ENCODE data around the gene CFD.
"Not testable (repeated sequence)": the region's sequence is repeated elsewhere in the genome, so short reads cannot be mapped to it uniquely, and the experiment has no call there.

CFD gene

DNA sequence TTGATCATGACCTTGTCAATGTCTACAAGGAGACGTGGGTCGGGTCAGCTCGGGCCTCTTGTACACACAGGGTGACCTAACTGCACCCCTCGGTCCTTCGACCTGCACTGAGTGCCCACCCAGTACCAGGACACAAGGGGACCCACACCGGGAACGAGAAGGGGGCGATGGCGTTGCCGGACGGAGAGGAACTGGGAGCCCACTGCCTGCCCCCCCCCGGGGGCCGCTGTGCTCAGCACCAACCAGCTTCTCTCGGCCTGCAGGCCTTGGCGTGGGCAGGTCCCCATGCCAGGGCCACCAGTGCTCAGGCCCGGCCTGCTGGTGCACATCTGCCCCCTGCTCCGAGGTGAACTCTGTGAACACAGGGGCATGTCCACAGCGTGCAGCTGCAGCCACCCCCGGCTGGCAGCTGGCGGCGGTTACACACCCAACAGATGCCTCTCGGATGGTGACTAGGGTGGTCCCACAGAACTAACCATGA is 14.1 kb downstream of the CFD start:
- no peak for DNase-seq

DNA sequence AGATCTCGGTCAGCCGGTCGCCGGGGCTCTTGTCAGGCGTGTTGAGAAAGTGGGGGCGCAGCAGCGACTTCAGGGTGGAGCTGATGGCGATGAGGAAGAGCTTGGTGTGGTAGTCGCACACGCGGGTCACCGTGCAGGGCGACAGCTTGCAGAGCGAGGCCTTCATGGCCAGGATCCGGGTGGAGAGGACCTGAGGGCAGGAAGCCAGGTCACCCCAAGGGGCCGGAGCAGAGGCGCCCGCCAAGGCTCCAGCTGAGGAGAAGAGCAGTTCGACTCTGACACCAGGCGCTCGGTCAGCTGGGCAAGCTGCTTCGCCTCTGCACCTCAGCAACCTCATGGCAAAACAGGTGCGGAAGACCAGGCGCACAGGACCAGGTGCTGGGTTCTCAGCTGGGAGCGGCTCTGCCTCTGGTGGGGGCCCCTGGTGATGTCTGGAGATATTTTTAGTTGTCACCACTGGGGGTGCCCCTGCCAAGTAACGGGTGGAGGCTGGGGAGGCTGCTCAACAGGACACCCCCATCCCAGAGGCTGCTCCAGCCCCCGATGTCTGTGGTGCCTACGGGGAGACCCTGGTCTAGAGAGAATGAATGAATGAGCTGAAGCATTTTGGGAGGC is 15.9 kb downstream of the CFD start:
- DNase-seq = no peak

DNA sequence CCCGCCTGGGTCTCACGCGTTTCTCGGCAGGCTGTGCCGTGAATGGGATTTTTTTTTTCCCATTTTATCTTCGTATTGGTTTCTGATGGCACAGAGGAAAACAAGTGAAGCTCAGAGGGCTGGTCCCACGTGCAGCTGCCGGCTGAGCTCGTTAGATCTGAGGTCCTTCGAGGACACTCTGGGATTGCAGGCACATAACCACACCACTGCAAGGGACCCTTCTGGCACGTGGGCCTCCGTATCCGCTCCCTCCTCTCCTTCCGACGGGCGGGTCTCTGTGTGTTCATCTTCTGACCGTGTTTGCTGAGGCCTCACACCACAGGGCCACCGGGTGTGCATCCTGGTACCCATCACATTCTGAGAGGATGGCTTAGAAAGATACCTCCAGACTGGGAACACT is 16.6 kb downstream of the CFD start:
- no peak for DNase-seq

DNA sequence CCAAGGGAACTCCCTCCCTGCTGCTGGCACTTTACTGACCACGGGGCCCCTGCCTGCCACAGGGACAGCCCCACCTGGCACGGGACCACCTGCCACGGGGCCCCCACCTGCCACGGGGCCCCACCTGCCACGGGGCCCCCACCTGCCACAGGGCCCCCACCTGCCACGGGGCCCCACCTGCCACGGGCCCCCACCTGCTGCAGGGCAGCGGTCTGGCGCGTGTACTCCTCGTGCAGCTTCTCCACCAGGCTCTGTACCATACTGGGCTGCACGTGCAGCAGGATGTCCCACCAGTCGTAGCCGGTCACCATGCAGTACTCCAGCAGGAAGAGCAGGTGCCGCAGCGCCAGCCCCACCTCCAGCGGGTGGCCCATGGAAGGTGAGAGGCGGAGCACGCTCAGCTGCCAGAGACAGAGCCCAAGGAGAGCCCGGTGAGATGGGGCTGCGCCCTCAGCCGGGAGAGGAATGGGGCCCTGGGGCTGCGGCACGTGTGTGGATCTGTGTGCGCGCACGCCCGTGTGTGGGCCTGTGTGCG is 17.4 kb downstream of the CFD start:
- DNase-seq = no peak

DNA sequence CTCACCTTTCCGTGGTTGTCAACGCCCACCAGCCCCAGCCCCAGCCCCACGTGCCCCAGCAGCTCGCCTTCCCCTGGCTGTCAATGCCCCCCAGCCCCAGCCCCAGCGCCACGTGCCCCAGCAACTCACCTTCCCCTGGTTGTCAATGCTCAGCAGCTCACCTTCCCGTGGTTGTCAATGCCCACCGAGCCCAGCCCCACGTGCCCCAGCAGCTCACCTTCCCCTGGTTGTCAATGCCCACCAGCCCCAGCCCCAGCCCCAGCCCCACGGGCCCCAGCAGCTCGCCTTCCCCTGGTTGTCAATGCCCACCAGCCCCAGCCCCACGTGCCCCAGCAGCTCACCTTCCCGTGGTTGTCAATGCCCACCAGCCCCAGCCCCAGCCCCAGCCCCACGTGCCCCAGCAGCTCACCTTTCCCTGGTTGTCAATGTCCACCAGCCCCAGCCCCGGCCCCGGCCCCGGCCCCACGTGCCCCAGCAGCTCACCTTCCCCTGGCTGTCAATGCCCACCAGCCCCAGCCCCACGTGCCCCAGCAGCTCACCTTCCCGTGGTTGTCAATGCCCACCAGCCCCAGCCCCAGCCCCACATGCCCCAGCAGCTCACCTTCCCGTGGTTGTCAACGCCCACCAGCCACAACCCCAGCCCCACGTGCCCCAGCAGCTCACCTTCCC is 18.7 kb downstream of the CFD start:
- not testable (repeated sequence) for DNase-seq

DNA sequence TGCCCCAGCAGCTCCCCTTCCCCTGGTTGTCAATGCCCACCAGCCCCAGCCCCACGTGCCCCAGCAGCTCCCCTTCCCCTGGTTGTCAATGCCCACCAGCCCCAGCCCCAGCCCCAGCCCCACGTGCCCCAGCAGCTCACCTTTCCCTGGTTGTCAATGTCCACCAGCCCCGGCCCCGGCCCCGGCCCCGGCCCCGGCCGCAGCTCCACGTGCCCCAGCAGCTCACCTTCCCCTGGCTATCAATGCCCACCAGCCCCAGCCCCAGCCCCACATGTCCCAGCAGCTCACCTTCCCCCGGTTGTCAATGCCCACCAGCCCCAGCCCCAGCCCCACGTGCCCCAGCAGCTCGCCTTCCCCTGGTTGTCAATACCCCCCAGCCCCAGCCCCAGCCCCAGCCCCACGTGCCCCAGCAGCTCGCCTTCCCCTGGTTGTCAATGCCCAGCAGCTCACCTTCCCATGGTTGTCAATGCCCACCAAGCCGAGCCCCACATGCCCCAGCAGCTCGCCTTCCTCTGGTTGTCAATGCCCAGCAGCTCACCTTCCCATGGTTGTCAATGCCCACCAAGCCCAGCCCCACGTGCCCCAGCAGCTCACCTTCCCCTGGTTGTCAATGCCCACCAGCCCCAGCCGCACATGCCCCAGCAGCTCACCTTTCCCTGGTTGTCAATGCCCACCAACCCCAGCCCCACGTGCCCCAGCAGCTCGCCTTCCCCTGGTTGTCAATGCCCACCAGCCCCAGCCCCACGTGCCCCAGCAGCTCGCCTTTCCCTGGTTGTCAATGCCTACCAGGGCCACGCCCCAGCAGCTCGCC is 19.5 kb downstream of the CFD start:
- DNase-seq = not testable (repeated sequence)

DNA sequence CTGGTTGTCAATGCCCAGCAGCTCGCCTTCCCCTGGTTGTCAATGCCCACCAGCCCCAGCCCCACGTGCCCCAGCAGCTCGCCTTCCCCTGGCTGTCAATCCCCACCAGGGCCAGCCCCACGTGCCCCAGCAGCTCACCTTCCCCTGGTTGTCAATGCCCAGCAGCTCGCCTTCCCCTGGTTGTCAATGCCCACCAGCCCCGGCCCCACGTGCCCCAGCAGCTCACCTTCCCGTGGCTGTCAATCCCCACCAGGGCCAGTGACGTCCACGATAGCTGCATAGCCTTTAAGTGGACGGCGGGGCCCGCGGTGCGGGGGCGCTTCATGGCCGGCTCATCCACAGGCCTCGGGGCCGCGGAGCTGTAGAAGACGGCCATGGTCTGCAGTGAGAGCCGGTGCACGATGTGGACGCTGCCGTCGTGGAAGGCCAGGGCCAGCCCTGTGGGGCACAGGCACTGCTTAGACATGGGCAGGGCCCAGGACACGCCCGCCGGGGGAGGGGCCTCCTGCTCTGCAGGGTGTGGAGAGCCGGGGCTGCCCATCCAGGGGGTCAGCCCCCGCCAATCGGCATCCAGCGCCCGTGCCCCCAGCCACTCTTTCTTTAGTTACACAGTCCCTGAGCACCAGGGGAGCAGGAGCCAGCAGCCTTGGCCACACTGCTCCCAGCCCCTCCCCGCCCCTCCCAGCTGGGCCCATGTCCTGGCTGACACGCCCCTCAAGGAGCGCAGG is 20.4 kb downstream of the CFD start:
- DNase-seq = no peak

DNA sequence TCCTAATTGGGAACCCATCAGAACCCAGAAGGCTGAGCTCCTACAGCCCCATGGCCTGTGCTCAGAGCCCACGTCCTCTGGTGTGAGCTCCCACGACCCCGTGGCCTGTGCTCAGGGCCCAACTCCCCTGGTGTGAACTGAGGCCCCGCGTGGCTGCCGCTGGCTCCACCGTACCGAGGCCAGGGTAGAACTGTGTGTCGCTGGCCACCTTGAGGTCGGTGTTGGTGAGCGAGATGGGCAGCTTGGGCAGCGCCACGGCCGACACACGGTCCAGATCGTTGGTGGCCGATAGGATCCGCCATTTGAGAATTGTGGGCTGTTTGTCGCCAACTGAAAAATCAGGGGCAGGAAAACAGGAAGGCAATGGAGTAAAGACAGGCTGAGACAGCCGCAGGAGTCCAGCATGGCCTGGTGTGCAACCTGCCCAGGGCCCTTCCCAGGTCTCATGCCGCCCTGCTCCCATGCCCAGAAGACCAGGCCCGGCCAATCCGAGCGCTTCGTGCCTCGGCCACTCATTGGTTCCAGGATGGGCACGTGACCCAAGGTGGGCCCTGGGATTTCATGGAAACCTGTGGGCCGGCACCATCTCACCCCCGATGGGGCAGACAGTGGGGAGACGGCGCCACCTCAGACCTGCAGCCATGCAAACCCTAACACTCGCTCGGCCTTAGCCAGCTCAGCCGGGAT is 22.1 kb downstream of the CFD start:
- DNase-seq = no peak

DNA sequence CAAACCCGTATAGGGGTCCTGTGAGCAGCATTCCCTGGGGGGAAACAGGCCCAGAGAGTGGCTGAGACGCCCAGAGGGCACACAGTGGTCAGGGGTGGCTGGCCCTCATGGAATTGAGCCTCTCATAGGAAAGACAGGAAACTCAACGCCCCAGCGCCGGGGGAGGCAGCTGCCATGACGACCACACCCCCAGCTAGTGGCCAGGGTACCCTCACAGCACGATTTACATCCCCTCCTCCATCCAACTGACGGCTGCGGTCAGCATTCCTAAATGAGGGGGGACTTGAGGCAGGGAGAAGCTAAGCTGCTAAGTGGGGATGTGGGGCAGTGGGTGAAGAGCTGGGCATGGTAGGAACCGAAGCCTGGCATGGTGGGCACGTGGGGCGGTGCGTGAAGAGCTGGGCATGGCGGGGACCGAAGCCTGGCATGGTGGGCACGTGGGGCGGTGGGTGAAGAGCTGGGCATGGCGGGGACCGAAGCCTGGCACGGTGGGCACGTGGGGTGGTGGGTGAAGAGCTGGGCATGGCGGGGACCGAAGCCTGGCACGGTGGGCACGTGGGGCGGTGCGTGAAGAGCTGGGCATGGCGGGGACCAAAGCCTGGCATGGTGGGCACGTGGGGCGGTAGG is 23.5 kb downstream of the CFD start:
- DNase-seq = no peak

DNA sequence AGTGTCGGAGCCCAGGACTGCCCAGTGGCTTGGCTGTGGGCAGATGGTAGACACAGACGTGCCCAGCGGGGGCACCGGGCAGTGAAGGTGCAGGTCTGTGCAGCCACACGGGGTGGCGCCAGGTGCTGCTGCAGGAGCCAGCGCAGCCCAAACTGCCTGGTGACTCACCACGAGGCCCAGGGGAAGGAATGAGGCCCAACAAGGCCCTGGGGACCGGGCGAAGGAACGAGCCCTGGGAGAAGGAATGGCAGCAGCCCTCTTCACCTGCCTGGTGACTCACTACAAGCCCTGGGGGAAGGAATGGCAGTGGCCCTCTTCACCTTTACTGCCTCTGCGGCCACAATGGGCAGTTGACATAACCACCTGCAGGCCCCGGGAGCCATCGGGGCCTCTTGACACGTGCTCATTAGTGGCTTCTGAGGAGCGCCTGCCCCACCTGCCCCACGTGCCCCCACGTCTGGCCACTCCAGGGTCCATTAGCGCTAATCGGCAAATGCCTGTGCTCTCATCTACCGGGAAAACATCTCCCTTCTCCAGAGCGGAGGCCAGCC is 24.3 kb downstream of the CFD start:
- DNase-seq = no peak

DNA sequence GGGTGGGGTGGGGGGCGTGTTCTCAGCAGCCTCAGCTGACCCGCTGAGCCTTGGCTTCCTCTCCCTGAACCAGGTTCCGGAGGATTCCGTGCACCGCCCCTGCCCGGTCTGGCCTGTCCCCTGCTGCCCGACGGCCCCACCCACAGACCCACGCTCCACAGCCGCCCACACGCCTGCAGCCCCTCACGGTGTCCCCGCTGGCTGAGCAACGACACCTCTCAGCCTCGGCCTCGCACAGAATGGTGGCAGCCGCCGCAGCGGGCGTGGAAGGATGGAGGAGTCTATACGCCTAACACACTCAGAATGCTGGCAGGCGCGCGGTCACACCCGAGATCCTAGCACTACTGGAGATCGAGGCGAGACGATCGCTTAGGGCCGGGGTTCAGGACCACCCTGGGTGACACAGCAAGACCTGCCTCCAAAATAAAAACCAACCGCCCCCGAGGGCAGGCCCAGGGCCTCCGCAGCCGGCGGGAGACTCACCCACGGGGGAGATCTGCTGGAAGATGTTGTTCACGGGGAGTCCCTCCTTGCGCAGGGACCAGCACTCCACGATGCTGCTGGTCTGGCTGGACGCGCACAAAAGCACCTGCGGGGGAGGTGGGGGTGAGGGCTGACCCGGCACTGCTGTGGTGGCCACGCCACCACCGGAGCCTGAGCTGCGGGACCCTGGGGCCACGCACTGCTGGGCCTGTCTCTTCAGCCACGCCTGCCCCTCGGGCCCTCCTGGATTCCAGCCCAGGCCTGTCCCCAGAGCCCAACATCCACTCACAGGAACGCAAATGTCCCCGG is 25.2 kb downstream of the CFD start:
- DNase-seq = no peak

DNA sequence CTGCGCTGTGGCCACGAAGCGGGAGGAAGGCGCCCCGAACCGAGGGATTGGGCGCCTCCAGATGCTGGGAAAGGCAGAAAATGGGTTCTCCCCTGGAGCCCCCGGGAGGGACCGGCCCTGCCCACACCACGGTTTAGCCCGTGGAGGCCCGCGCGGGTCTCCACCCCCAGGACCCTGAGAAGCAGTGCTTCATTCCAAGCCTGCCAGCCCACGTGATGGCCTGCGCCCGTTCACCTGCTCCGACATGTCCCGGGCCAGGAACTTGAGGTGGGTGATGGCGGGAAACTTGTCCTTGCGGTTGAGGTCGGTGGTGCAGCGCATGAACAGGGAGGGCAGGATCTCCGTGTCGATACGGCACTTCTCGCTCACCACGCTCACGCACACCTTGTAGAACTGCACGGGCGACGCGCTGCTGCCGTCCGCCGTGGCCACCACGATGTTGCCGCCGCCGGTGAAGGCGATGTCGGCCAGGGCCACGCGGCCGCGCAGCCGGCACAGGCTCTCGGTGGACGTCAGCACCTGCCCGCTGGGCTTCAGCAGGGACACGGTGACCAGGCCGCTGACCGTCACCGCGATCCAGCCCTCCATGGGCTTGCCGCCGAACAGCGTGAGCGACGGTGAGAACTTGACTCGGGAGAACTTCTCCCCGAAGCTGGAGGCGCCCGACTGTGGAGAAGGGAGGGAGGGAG is 26.2 kb downstream of the CFD start:
- DNase-seq = no peak

DNA sequence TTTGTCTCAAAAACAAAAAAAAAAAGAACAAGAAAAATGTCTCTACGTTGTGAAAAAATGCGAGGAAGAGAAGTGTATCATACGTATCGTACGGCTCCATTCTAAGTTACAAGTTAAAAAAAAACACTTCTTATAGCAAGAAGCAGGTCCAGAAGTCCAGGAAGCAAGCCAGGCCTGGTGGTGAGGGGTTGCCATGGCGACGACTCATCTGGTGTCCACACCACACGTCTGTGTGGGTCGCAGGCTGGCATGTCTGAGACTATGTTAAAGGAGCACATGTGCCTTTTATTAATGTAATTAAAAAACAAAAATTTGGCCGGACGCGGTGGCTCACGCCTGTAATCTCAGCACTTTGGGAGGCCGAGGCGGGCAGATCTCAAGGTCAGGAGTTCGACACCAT is 27.6 kb downstream of the CFD start:
- DNase-seq = no peak

DNA sequence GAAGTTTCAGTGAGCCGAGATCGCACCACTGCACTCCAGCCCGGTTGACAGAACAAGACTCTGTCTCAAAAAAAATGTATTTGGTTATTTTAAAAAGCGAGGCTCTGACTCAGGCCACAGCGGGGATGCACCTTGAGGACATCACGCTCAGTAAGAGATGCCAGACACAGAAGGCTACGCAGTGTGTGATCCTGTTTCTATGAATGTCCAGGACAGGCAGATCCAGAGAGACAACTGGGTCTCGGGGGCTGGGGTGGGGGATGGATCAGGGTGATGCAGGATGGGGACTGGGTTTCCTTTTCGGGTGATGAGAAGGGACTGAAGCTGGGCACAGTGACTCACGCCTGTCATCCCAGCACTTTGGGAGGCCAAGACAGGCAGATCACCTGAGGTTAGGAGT is 28.1 kb downstream of the CFD start:
- no peak for DNase-seq

DNA sequence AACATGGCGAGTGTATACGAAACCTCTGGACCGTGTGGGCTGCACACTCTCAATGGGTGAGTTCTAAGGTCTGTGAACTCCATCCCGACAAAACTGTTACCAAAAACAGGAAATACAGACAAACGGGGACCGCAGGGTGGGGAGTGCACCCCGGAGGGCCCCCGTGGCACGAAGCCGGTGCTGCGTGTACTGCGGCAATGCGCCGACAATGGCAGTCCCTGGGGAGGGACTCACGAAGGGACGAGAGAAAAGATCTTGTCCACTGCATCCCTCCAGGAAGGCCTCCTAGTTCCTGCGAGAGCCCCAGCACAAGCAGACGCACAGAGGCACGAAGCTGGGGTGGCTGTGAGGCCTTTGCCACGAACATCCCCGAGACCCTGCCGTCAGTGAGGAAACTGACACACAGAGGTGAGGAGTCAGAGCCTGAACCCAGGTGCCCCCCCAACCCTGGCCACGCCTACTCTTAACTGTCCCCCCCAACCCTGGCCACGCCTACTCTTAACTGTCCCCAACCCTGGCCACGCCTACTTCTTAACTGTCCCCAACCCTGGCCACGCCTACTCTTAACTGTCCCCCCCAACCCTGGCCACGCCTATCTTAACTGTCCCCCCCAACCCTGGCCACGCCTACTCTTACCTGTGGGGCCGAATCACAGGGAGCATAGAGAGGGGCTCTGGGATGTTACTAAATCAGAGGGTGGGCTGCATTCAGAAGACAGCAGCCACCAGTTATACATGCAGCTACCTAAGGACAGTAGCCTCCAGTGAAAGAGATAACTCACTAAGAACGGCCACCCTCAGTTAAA is 29.3 kb downstream of the CFD start:
- DNase-seq = no peak

DNA sequence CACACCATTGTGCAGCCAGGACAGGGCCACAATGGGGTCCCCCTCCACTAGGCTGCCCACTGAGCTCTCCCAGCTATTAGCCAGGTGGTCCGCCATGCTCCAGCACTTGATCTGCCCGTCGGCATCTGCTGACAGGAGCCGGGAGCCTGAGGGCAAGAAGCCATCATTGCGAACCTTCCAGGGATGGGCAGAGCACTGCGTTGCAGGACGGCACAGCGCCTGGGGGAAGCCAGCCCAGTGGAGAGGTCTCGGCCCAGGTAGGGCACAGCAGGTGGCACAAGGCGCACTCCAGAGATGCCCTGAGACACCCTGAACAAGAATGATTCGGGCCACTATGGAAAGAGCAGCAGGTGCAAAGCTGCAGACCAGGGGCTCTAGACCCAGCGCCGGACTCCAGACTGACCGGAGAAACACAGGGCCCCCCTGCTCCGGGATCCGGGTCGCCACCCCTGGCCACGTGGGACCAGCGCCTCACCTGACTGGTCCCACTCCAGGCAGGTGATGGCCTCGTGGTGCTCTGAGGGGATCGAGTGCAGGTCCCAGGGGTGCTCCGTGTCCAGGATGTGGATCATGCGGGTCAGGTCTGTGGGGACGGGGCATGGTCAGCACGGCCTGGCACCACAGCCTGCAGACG is 30.3 kb downstream of the CFD start:
- DNase-seq = no peak

DNA sequence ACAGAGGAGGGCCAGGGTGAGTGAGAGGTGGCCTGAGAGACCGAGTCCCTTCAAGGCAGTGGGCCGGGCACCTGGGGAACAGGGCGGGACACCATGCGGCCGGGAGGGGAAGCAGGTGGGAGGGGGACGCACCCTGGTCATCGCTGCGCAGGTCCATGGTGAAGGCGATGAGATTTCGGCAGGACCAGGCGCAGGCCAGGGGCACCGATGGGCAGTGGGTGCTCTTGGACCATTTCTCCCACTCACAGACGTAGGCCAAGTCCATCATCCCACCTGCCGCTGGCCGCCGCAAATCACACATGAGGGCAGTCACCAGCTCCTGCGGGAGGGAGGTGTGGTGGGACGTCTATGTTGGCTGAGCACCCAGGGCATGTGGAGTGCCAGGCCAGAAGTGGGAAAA is 31.4 kb downstream of the CFD start:
- no peak for DNase-seq

DNA sequence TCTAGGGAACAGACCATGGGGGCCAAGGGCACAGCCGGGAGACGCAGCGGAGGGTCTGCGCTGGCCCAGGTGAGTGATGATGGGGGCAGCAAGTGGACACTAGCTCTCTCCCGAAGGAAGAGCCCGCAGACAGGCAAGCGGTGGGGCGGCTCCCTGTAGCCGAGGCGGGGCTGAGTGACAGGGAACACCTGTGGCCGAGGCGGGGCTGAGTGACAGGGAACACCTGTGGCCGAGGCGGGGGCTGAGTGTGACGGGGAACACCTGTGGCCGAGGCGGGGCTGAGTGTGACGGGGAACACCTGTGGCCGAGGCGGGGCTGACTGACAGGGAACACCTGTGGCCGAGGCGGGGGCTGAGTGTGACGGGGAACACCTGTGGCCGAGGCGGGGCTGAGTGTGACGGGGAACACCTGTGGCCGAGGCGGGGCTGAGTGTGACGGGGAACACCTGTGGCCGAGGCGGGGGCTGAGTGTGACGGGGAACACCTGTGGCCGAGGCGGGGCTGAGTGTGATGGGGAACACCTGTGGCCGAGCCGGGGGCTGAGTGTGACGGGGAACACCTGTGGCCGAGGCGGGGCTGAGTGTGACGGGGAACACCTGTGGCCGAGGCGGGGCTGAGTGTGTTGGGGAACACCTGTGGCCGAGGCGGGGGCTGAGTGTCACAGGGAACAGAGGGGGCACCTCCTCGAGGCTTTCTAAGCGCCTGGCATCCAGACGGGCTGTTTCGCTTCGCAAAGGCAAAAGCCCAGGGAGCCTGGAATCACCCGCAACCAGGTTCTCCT is 32.1 kb downstream of the CFD start:
- not testable (repeated sequence) for DNase-seq

Data from NCI-H510A (cell line).